Parathyroid adenoma (tissue), 2 donors: ENCODE measurements around the gene CAP1.

ENCODE experiments used
- H2AFZ ChIP-seq: fragments of 300-600 bp; sonication (generic); one replicate; pipeline ENCODE4 v1.7.0; 2017; ENCODE audit warnings: antibody characterized with exemption, mild to moderate bottlenecking
- H3K27ac ChIP-seq: fragments of 300-600 bp; sonication (generic); one replicate; pipeline ENCODE4 v1.7.0; 2017
- H3K27me3 ChIP-seq: fragments of 300-600 bp; sonication (generic); one replicate; pipeline ENCODE4 v1.7.0; 2017; ENCODE audit warnings: low read length; ENCODE audit not compliant: control insufficient read depth, insufficient read depth
- H3K36me3 ChIP-seq: fragments of 300-600 bp; sonication (generic); one replicate; pipeline ENCODE4 v1.7.0; 2017; ENCODE audit warnings: low read length; ENCODE audit not compliant: control insufficient read depth, insufficient read depth
- H3K4me1 ChIP-seq: fragments of 300-600 bp; sonication (generic); one replicate; pipeline ENCODE4 v1.7.0; 2017; ENCODE audit warnings: control low read depth
- H3K4me2 ChIP-seq: fragments of 300-600 bp; sonication (generic); one replicate; pipeline ENCODE4 v1.7.0; 2017; ENCODE audit warnings: low read length
- H3K4me3 ChIP-seq: fragments of 300-600 bp; sonication (generic); one replicate; pipeline ENCODE4 v1.7.0; 2017; ENCODE audit warnings: low read depth, low read length
- H3K79me2 ChIP-seq: fragments of 300-600 bp; sonication (generic); one replicate; pipeline ENCODE4 v1.7.0; 2017; ENCODE audit warnings: control low read depth
- H3K9ac ChIP-seq: fragments of 300-600 bp; sonication (generic); one replicate; pipeline ENCODE4 v1.7.0; 2017; ENCODE audit warnings: mild to moderate bottlenecking
- H3K9me3 ChIP-seq: fragments of 300-600 bp; sonication (generic); one replicate; pipeline ENCODE4 v1.7.0; 2017; ENCODE audit warnings: low read length; ENCODE audit not compliant: control insufficient read depth
- TF ChIP-seq, protein P1 (sequence below): fragments of 300-600 bp; sonication (generic); IDR thresholded peaks from one replicate; pipeline ENCODE4 v1.7.0; 2017; ENCODE audit warnings: antibody characterized with exemption, mild to moderate bottlenecking
- donor health status: primary hyperparathyroidism.

The CAP1 gene

GRCh38 chr1:40038697-40039096, 1.8 kb upstream of the CAP1 start:
- peaks cover 15% of the 10 kb centered on the region for H3K4me1 ChIP-seq
- no peaks in the 10 kb centered on the region for H3K36me3 ChIP-seq
- H3K4me3 ChIP-seq: no peak overlapping the region
- H3K9me3 ChIP-seq: no peaks in the 10 kb centered on the region
- no peak overlapping the region for H2AFZ ChIP-seq
- no peaks in the 10 kb centered on the region for H3K27me3 ChIP-seq
- TF ChIP-seq, protein P1, sequence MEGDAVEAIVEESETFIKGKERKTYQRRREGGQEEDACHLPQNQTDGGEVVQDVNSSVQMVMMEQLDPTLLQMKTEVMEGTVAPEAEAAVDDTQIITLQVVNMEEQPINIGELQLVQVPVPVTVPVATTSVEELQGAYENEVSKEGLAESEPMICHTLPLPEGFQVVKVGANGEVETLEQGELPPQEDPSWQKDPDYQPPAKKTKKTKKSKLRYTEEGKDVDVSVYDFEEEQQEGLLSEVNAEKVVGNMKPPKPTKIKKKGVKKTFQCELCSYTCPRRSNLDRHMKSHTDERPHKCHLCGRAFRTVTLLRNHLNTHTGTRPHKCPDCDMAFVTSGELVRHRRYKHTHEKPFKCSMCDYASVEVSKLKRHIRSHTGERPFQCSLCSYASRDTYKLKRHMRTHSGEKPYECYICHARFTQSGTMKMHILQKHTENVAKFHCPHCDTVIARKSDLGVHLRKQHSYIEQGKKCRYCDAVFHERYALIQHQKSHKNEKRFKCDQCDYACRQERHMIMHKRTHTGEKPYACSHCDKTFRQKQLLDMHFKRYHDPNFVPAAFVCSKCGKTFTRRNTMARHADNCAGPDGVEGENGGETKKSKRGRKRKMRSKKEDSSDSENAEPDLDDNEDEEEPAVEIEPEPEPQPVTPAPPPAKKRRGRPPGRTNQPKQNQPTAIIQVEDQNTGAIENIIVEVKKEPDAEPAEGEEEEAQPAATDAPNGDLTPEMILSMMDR: no peak
- H3K9ac ChIP-seq: no peak overlapping the region
- H3K4me2 ChIP-seq: no peak overlapping the region
- H3K79me2 ChIP-seq: peaks cover 15% of the 10 kb centered on the region
- H3K27ac ChIP-seq: peak overlapping the region; percentile 99

GRCh38 chr1:40039245-40039756, 1.2 kb upstream of the CAP1 start:
- no peaks in the 10 kb centered on the region for H3K27me3 ChIP-seq
- no peak overlapping the region for H3K9ac ChIP-seq
- H3K4me1 ChIP-seq: peaks cover 15% of the 10 kb centered on the region

GRCh38 chr1:40039757-40040510, 595 bp upstream of the CAP1 start:
- Histone ChIP-seq H3K9me3 (no peaks in the 10 kb centered on the region), H3K79me2 (peaks cover 15% of the 10 kb centered on the region), H3K36me3 (no peaks in the 10 kb centered on the region), H3K4me2 (peak overlapping the region; percentile 100), H3K4me1 (peaks cover 15% of the 10 kb centered on the region), H3K9ac (peak overlapping the region; percentile 69), H3K27me3 (no peaks in the 10 kb centered on the region), H3K27ac (peak overlapping the region; percentile 99), H3K4me3 (peak overlapping the region; percentile 99), H2AFZ (peak overlapping the region; percentile 81)
- TF ChIP-seq, protein P1: no peak

More at GRCh38 chr1:40039245-40039756, 1.2 kb upstream of the CAP1 start:
- no peaks in the 10 kb centered on the region for H3K36me3 ChIP-seq
- TF ChIP-seq, protein P1: no peak
- no peaks in the 10 kb centered on the region for H3K9me3 ChIP-seq
- peak overlapping the region; percentile 81 for H2AFZ ChIP-seq
- peaks cover 15% of the 10 kb centered on the region for H3K79me2 ChIP-seq
- H3K4me2 ChIP-seq: peak overlapping the region; percentile 100
- H3K4me3 ChIP-seq: peak overlapping the region; percentile 99
- peak overlapping the region; percentile 99 for H3K27ac ChIP-seq

DNA sequence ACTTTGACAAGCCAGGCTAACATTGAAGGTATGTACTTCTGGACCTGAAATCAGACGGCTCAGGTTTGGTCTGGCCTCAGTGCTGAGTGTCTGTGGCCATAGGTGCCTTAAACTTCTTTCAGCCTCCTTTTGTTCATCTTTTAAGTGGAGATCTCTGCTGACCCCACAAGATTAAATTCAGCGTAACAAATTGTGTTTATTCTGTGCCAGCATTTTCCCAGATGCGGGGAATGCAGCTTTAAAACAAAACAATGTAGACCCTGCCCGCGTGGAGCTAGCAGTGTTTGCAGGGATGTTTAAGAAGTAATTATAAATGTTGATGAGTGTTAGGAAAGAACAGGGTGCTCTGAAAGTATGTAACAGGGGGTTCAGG, 923 bp downstream of the CAP1 start:
- H3K27me3 ChIP-seq: no peaks in the 10 kb centered on the region
- H3K4me1 ChIP-seq: peaks cover 9% of the 10 kb centered on the region
- TF ChIP-seq, protein P1: no peak

DNA sequence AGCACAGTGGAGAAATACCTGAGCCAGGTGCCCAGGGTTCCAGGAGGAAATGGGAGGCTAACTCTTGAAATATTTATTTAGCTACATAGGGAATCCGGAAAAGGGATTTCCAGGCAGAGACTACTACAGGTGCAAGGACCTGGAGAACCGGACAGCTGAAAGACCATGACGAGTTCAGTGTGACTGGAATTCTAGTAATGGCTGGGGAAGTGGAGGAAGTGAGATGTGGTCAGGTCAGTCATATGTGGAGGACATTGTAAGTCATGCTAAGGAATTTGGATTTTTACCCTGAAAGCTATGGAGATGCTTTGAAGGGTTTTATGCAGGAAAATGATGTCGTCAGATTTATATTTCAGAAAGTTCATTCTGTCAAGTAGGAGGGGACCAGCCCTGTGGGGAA, 1.8 kb downstream of the CAP1 start:
- Histone ChIP-seq H3K27ac (no peak overlapping the region), H3K9me3 (no peaks in the 10 kb centered on the region), H3K36me3 (no peaks in the 10 kb centered on the region), H3K9ac (no peak overlapping the region), H3K4me2 (peak overlapping the region; percentile 32), H3K27me3 (no peaks in the 10 kb centered on the region), H3K4me1 (peaks cover 4% of the 10 kb centered on the region), H2AFZ (no peak overlapping the region), H3K4me3 (no peak overlapping the region), H3K79me2 (peaks cover 20% of the 10 kb centered on the region)
- TF ChIP-seq, protein P1: no peak

More for the DNA sequence above, 923 bp downstream of the CAP1 start:
- peak overlapping the region; percentile 99 for H3K4me3 ChIP-seq
- no peak overlapping the region for H2AFZ ChIP-seq
- no peaks in the 10 kb centered on the region for H3K36me3 ChIP-seq
- peak overlapping the region; percentile 28 for H3K9ac ChIP-seq
- no peaks in the 10 kb centered on the region for H3K9me3 ChIP-seq
- H3K27ac ChIP-seq: peak overlapping the region; percentile 99
- peak overlapping the region; percentile 88 for H3K4me2 ChIP-seq
- H3K79me2 ChIP-seq: peaks cover 20% of the 10 kb centered on the region
